PC-9 (cell line): ENCODE data around the gene SPRED1. TPM values are rescaled to one million over a fixed set of nuclear protein-coding genes. Genes with fewer than 3 reads are reported as not detected.

Experiments
- BruUV-seq: library from RNA; stranded (reverse); fragments of 400-500 nt; replicated peaks from 2 replicates; lab custom pipeline; 2021; lab: Mats Ljungman, UMichigan
- CTCF ChIA-PET: fragments of 300-600 bp; sonication (Branson Sonifier 250); formaldehyde crosslinking; loops from one replicate; lab custom pipeline; 2022; ENCODE audit warnings: antibody characterized with exemption; lab: Charles Lee
- POLR2A ChIA-PET: fragments of 300-600 bp; sonication (Branson Sonifier 250); formaldehyde crosslinking; loops from one replicate; lab custom pipeline; 2022; ENCODE audit warnings: antibody characterized with exemption; ENCODE audit not compliant: unreplicated experiment; lab: Charles Lee
- DNase-seq, 2 experiments: peaks; one replicate each; pipeline versions ENCODE4 v3.0.0 to v3.0.0-alpha.2; 2015 to 2022; ENCODE audit warnings: mixed read lengths in 1 of 2
- H2AFZ ChIP-seq: fragments of 200-600 bp; sonication (generic); 2 replicates; pipeline ENCODE4 v1.8.1; 2017; ENCODE audit warnings: antibody characterized with exemption
- H3F3A ChIP-seq: fragments of 200-600 bp; sonication (generic); 2 replicates; pipeline ENCODE4 v1.8.1; 2017; ENCODE audit warnings: antibody characterized with exemption, mild to moderate bottlenecking, low read depth; ENCODE audit not compliant: insufficient read depth
- H3K27ac ChIP-seq: fragments of 200-600 bp; sonication (generic); 2 replicates; pipeline ENCODE4 v1.6.1; 2016; ENCODE audit warnings: mixed run types
- H3K27me3 ChIP-seq: fragments of 200-600 bp; sonication (generic); 2 replicates; pipeline ENCODE4 v1.6.1; 2016; ENCODE audit warnings: low read depth, mixed run types; ENCODE audit not compliant: insufficient read depth
- H3K36me3 ChIP-seq: fragments of 200-600 bp; sonication (generic); 2 replicates; pipeline ENCODE4 v1.6.1; 2016; ENCODE audit warnings: low read depth, mixed run types
- H3K4me1 ChIP-seq: fragments of 200-600 bp; sonication (generic); replicated peaks from 2 replicates; pipeline ENCODE4 v1.6.1; 2016; ENCODE audit warnings: mixed run types; ENCODE audit not compliant: insufficient read depth
- H3K4me2 ChIP-seq: fragments of 200-600 bp; sonication (generic); 2 replicates; pipeline ENCODE4 v1.6.1; 2017; ENCODE audit warnings: mixed run types
- H3K4me3 ChIP-seq: fragments of 200-600 bp; sonication (generic); 2 replicates; pipeline ENCODE4 v1.6.1; 2016; ENCODE audit warnings: mixed run types
- H3K79me2 ChIP-seq: fragments of 200-600 bp; sonication (generic); 2 replicates; pipeline ENCODE4 v1.6.1; 2017; ENCODE audit warnings: low read depth, mixed run types
- H3K9me2 ChIP-seq: fragments of 200-600 bp; sonication (generic); 2 replicates; pipeline ENCODE4 v1.8.1; 2017; ENCODE audit warnings: mild to moderate bottlenecking; ENCODE audit not compliant: insufficient read depth
- H3K9me3 ChIP-seq: fragments of 200-600 bp; sonication (generic); 2 replicates; pipeline ENCODE4 v1.8.1; 2016; ENCODE audit warnings: low read depth; ENCODE audit not compliant: insufficient read depth
- H4K20me1 ChIP-seq: fragments of 200-600 bp; sonication (generic); 2 replicates; pipeline ENCODE4 v1.8.1; 2017; ENCODE audit not compliant: insufficient read depth
- EZH2 ChIP-seq: fragments of 200-600 bp; sonication (generic); IDR thresholded peaks from 2 replicates; pipeline ENCODE4 v1.8.0; 2017; ENCODE audit warnings: antibody characterized with exemption, low read depth
- intact Hi-C: fragments of 100-400 bp; cut with micrococcal nuclease; formaldehyde crosslinking; loops from one replicate; pipeline ENCODE4 v1.10.0; 2022; ENCODE audit not compliant: unreplicated experiment
- total RNA-seq: library from RNA; stranded (reverse); gene quantifications from 2 replicates; pipeline ENCODE4 v1.2.3, GENCODE V29; 2021
- TF ChIP-seq, protein P1 (sequence below): fragments of 200-600 bp; sonication (generic); conservative IDR thresholded peaks from 2 replicates; pipeline ENCODE4 v1.6.1; 2017; ENCODE audit warnings: mixed run types, antibody characterized with exemption, mild to moderate bottlenecking, moderate library complexity

Gene SPRED1
- total RNA-seq, 1 experiment from 2014 or later, result 16.5 TPM

DNA sequence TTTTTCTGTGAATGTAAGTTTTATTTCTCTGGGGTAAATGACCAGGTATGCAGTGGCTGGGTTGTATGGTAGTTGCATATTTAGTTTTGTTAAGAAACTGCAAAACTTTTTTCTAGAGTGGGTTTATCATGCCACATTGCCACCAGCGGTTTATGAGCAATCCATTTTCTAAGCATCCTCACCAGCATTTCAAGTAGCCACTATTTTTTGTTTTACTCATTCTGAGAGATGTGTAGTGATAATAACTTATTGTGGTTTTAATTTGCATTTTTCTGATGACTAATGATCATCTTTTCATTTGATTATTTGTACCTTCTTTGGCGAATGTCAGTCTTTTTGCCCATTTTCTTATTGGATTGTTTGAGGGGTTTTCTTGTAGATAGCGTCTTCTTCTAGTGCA lies 56.2 kb downstream of the SPRED1 start:
- Histone ChIP-seq H3K4me1 (no peaks in the 10 kb centered on the region), H3K4me2 (no peak overlapping the region), H2AFZ (no peak overlapping the region), H3K9me2 (no peaks in the 10 kb centered on the region), H3K27me3 (no peaks in the 10 kb centered on the region), H3K4me3 (no peak overlapping the region), H4K20me1 (no peaks in the 10 kb centered on the region), H3F3A (no peaks in the 10 kb centered on the region; the same call in none of the 2 replicates), H3K27ac (no peak overlapping the region), H3K79me2 (peaks cover 8% of the 10 kb centered on the region; the same call in 1 of the 2 replicates), H3K36me3 (peaks cover under 1% of the 10 kb centered on the region; the same call in 1 of the 2 replicates), H3K9me3 (no peaks in the 10 kb centered on the region)
- BruUV-seq, result no TSS peak
- no peak for DNase-seq
- CTCF ChIA-PET, result interaction anchor here (1.0 kb wide), 1 partner anchor 55 kb away, joined by 3 read pairs; no protein-coding TSS in a partner anchor
- TF ChIP-seq EZH2, result no peak
- TF ChIP-seq, protein P1, sequence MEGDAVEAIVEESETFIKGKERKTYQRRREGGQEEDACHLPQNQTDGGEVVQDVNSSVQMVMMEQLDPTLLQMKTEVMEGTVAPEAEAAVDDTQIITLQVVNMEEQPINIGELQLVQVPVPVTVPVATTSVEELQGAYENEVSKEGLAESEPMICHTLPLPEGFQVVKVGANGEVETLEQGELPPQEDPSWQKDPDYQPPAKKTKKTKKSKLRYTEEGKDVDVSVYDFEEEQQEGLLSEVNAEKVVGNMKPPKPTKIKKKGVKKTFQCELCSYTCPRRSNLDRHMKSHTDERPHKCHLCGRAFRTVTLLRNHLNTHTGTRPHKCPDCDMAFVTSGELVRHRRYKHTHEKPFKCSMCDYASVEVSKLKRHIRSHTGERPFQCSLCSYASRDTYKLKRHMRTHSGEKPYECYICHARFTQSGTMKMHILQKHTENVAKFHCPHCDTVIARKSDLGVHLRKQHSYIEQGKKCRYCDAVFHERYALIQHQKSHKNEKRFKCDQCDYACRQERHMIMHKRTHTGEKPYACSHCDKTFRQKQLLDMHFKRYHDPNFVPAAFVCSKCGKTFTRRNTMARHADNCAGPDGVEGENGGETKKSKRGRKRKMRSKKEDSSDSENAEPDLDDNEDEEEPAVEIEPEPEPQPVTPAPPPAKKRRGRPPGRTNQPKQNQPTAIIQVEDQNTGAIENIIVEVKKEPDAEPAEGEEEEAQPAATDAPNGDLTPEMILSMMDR, result no peak
- intact Hi-C loops, result no loop called here
- POLR2A ChIA-PET, result no interaction called here

DNA sequence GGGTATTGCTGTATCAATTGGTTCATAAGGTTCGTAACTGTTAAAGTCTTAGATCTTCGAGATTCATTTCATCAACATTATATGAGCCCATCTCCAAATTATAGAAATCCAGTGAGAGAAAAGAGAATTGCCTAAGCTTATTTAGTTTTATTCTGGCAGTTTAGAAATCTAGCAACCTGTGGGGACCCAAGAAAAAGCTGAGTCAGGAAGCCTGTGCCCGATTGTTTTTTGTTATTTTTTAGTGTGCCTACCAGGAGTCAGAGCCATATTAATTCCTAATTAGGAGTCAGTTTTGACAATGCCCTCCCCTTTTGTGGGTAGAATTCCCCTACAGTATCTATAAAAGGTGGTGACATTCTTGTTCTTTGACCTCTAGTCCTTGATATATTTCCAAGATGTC lies 59.6 kb downstream of the SPRED1 start:
- TF ChIP-seq EZH2, result no peak
- TF ChIP-seq, protein P1, result no peak
- H3K9me2 ChIP-seq, result no peaks in the 10 kb centered on the region; the same call in 1 of the 2 replicates
- POLR2A ChIA-PET, result no interaction called here
- no peak overlapping the region for H3K27ac ChIP-seq
- no peak for DNase-seq
- H3F3A ChIP-seq, result no peaks in the 10 kb centered on the region; the same call in 1 of the 2 replicates
- intact Hi-C loops, result no loop called here
- no peak overlapping the region for H2AFZ ChIP-seq
- no TSS peak for BruUV-seq
- no peaks in the 10 kb centered on the region for H4K20me1 ChIP-seq
- H3K79me2 ChIP-seq, result 0 out of 2 replicates have a peak, but pooled peaks cover 9% of the 10 kb centered on the region
- H3K9me3 ChIP-seq, result no peaks in the 10 kb centered on the region; the same call in 1 of the 2 replicates
- CTCF ChIA-PET, result no interaction called here
- peaks cover 9% of the 10 kb centered on the region; the same call in 1 of the 2 replicates for H3K36me3 ChIP-seq
- H3K4me3 ChIP-seq, result no peak overlapping the region
- no peaks in the 10 kb centered on the region for H3K27me3 ChIP-seq
- no peak overlapping the region for H3K4me2 ChIP-seq
- H3K4me1 ChIP-seq, result no peaks in the 10 kb centered on the region

DNA sequence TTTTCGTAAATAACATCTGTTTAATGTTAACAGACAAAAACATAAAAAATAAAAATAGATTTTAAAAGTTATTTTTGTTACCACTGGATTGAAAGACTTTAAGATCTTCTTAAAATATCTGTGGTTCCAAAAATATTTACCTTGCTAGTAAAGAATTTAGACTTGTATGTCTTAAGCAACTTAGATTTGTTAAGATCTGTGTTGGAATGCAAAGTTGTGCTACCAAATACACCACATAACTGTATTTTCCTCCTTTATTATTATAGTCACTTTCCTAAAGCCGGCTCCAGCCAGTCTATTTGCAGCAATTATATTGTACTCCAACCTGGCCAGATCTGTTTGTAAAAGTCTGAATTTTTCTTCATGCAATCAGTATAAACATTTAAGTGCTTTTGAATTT lies 63.7 kb downstream of the SPRED1 start:
- ChIA-PET CTCF (no interaction called here), POLR2A (no interaction called here)
- Histone ChIP-seq H3K9me2 (no peaks in the 10 kb centered on the region; the same call in 1 of the 2 replicates), H3K9me3 (no peaks in the 10 kb centered on the region; the same call in 1 of the 2 replicates), H2AFZ (no peak overlapping the region), H3K4me2 (no peak overlapping the region), H3F3A (no peaks in the 10 kb centered on the region), H4K20me1 (no peaks in the 10 kb centered on the region), H3K4me1 (no peaks in the 10 kb centered on the region), H3K27me3 (no peaks in the 10 kb centered on the region), H3K79me2 (0 out of 2 replicates have a peak, but pooled peaks cover 17% of the 10 kb centered on the region), H3K36me3 (peaks cover 9% of the 10 kb centered on the region; the same call in 1 of the 2 replicates), H3K27ac (no peak overlapping the region), H3K4me3 (no peak overlapping the region)
- intact Hi-C loops, result no loop called here
- no peak for TF ChIP-seq EZH2
- TF ChIP-seq, protein P1, result no peak
- BruUV-seq, result no TSS peak
- no peak for DNase-seq
